ENCODE results near the gene GLI1. TPM values are rescaled to one million over a fixed set of nuclear protein-coding genes. Genes with fewer than 3 reads are reported as not detected.

Gene GLI1
- total RNA-seq, 1 donor from 2014 or later, result 5.8 TPM

DNA sequence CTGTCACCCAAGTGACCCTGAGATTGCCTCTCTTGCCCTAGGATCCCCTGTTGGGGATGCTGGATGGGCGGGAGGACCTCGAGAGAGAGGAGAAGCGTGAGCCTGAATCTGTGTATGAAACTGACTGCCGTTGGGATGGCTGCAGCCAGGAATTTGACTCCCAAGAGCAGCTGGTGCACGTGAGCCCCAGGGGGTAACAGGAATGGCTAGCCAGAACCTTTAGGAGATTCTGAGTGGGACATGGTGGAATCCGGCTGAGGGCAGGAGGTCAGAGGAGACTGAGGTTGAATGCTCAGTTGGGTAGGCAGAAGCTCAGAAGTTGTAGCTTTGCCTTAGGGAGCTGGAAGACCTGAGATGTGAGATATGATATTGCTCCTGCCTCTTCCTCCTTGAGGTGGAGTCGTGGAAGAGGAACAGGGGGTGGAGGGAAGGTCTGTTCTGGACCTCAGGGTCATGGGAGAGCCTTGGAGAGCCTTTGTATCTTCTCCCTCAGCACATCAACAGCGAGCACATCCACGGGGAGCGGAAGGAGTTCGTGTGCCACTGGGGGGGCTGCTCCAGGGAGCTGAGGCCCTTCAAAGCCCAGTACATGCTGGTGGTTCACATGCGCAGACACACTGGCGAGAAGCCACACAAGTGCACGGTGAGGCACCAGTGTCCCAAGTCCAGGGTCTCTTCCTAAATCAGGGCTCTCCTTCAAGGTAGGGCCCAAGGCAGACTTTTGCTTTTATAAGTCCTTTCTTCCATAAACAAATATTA is 6.3 kb downstream of the GLI1 start:
- H3K27me3 Mint-ChIP-seq (ENCODE audit: low read depth, unreplicated experiment), result peaks cover 59% of the 10 kb centered on the region
- peaks cover 5% of the 10 kb centered on the region for H3K9me3 Mint-ChIP-seq (ENCODE audit: unreplicated experiment)
- no peak for FAIRE-seq

DNA sequence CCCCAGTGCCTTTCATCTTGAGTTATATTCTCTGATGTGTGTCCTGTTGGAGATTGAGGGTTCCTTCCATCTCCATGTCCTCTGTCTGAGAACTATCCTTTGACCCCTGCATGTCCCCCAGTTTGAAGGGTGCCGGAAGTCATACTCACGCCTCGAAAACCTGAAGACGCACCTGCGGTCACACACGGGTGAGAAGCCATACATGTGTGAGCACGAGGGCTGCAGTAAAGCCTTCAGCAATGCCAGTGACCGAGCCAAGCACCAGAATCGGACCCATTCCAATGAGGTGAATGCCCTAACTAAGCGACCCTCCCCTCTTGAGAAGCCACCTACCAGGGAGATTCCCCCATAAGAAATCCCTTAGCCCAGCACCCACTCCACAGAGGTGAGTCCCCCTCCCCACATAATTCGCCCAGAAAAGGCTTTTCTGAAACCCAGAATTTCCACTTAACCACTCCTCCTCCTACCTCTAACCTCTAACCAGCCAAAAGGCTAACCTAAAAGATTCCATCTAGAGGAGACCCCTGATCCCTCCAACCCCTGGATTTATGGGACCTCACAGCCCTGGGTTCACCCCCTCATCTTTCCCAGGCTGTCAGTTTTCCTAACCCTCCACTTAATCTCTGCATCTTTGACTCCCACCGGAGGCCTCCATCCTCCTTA is 7.8 kb downstream of the GLI1 start:
- Histone ChIP-seq H4K20me1 (ENCODE audit: insufficient read depth, low read length) (no peaks in the 10 kb centered on the region), H3K4me3 (ENCODE audit: insufficient read depth, low read depth, low read length) (no peak overlapping the region), H2AFZ (ENCODE audit: low read depth, low read length) (no peak overlapping the region), H3K27ac (ENCODE audit: low read depth, low read length) (no peak overlapping the region), H3K4me1 (ENCODE audit: insufficient read depth, low read length) (peaks cover 3% of the 10 kb centered on the region), H3K27me3 (ENCODE audit: insufficient read depth, low read length) (peaks cover 7% of the 10 kb centered on the region), H3K36me3 (ENCODE audit: insufficient read depth, low read length) (no peaks in the 10 kb centered on the region), H3K9me3 (ENCODE audit: insufficient read depth, low read depth, low read length) (no peaks in the 10 kb centered on the region), H3K4me2 (ENCODE audit: low read length) (no peak overlapping the region), H3K79me2 (ENCODE audit: insufficient read depth, low read length) (no peaks in the 10 kb centered on the region), H3K9ac (ENCODE audit: low read length) (no peak overlapping the region)
- peaks cover 71% of the 10 kb centered on the region for H3K27me3 Mint-ChIP-seq (ENCODE audit: low read depth, unreplicated experiment)
- H3K27ac Mint-ChIP-seq (ENCODE audit: unreplicated experiment), result no peak overlapping the region
- TF ChIP-seq EZH2 (IDR thresholded peaks at IDR 0.05; ENCODE audit: insufficient read depth, low read length), result no peak
- TF ChIP-seq, protein P1, sequence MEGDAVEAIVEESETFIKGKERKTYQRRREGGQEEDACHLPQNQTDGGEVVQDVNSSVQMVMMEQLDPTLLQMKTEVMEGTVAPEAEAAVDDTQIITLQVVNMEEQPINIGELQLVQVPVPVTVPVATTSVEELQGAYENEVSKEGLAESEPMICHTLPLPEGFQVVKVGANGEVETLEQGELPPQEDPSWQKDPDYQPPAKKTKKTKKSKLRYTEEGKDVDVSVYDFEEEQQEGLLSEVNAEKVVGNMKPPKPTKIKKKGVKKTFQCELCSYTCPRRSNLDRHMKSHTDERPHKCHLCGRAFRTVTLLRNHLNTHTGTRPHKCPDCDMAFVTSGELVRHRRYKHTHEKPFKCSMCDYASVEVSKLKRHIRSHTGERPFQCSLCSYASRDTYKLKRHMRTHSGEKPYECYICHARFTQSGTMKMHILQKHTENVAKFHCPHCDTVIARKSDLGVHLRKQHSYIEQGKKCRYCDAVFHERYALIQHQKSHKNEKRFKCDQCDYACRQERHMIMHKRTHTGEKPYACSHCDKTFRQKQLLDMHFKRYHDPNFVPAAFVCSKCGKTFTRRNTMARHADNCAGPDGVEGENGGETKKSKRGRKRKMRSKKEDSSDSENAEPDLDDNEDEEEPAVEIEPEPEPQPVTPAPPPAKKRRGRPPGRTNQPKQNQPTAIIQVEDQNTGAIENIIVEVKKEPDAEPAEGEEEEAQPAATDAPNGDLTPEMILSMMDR (IDR thresholded peaks at IDR 0.05; ENCODE audit: insufficient read depth, low read depth, low read length), result no peak
- peaks cover 5% of the 10 kb centered on the region for H3K4me1 Mint-ChIP-seq (ENCODE audit: low read depth, unreplicated experiment)
- H3K4me3 Mint-ChIP-seq (ENCODE audit: unreplicated experiment), result no peak overlapping the region
- no peak for FAIRE-seq
- peaks cover 23% of the 10 kb centered on the region for H3K36me3 Mint-ChIP-seq (ENCODE audit: low read depth, unreplicated experiment)
- DNase-seq (ENCODE audit: low read depth), result no peak
- peaks cover 5% of the 10 kb centered on the region for H3K9me3 Mint-ChIP-seq (ENCODE audit: unreplicated experiment)

More for the DNA sequence above, 6.3 kb downstream of the GLI1 start:
- H3K27ac Mint-ChIP-seq (ENCODE audit: unreplicated experiment), result no peak overlapping the region
- peaks cover 23% of the 10 kb centered on the region for H3K36me3 Mint-ChIP-seq (ENCODE audit: low read depth, unreplicated experiment)
- Histone ChIP-seq H3K27me3 (ENCODE audit: insufficient read depth, low read length) (peaks cover 3% of the 10 kb centered on the region), H3K9me3 (ENCODE audit: insufficient read depth, low read depth, low read length) (no peaks in the 10 kb centered on the region), H3K4me3 (ENCODE audit: insufficient read depth, low read depth, low read length) (no peak overlapping the region), H2AFZ (ENCODE audit: low read depth, low read length) (no peak overlapping the region), H3K9ac (ENCODE audit: low read length) (no peak overlapping the region), H3K27ac (ENCODE audit: low read depth, low read length) (no peak overlapping the region), H4K20me1 (ENCODE audit: insufficient read depth, low read length) (no peaks in the 10 kb centered on the region), H3K4me1 (ENCODE audit: insufficient read depth, low read length) (peaks cover 13% of the 10 kb centered on the region), H3K36me3 (ENCODE audit: insufficient read depth, low read length) (no peaks in the 10 kb centered on the region), H3K79me2 (ENCODE audit: insufficient read depth, low read length) (no peaks in the 10 kb centered on the region), H3K4me2 (ENCODE audit: low read length) (no peak overlapping the region)
- DNase-seq (ENCODE audit: low read depth), result no peak
- H3K4me3 Mint-ChIP-seq (ENCODE audit: unreplicated experiment), result no peak overlapping the region
- TF ChIP-seq, protein P1 (IDR thresholded peaks at IDR 0.05; ENCODE audit: insufficient read depth, low read depth, low read length), result no peak
- peaks cover 5% of the 10 kb centered on the region for H3K4me1 Mint-ChIP-seq (ENCODE audit: low read depth, unreplicated experiment)

DNA sequence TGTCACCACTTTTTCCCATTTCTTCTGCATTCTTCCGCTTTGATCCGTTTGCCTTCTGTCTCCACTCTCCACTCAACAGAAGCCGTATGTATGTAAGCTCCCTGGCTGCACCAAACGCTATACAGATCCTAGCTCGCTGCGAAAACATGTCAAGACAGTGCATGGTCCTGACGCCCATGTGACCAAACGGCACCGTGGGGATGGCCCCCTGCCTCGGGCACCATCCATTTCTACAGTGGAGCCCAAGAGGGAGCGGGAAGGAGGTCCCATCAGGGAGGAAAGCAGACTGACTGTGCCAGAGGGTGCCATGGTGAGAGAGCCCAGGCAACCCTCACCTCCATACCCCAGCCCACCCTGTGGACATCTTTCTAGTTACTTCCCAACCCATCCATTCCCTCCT is 8.3 kb downstream of the GLI1 start:
- Histone ChIP-seq H3K36me3 (ENCODE audit: insufficient read depth, low read length) (no peaks in the 10 kb centered on the region), H3K9me3 (ENCODE audit: insufficient read depth, low read depth, low read length) (no peaks in the 10 kb centered on the region), H3K27me3 (ENCODE audit: insufficient read depth, low read length) (peaks cover 13% of the 10 kb centered on the region), H3K4me3 (ENCODE audit: insufficient read depth, low read depth, low read length) (no peak overlapping the region), H2AFZ (ENCODE audit: low read depth, low read length) (no peak overlapping the region), H3K4me1 (ENCODE audit: insufficient read depth, low read length) (no peaks in the 10 kb centered on the region), H3K79me2 (ENCODE audit: insufficient read depth, low read length) (no peaks in the 10 kb centered on the region), H3K4me2 (ENCODE audit: low read length) (no peak overlapping the region), H4K20me1 (ENCODE audit: insufficient read depth, low read length) (no peaks in the 10 kb centered on the region), H3K9ac (ENCODE audit: low read length) (no peak overlapping the region), H3K27ac (ENCODE audit: low read depth, low read length) (no peak overlapping the region)
- Mint-ChIP-seq H3K27ac (ENCODE audit: unreplicated experiment) (no peak overlapping the region), H3K9me3 (ENCODE audit: unreplicated experiment) (peaks cover 5% of the 10 kb centered on the region), H3K36me3 (ENCODE audit: low read depth, unreplicated experiment) (peaks cover 24% of the 10 kb centered on the region), H3K4me3 (ENCODE audit: unreplicated experiment) (no peak overlapping the region), H3K4me1 (ENCODE audit: low read depth, unreplicated experiment) (peaks cover under 1% of the 10 kb centered on the region), H3K27me3 (ENCODE audit: low read depth, unreplicated experiment) (peaks cover 74% of the 10 kb centered on the region)
- FAIRE-seq (no peak), DNase-seq (ENCODE audit: low read depth) (no peak)
- TF ChIP-seq, protein P1 (IDR thresholded peaks at IDR 0.05; ENCODE audit: insufficient read depth, low read depth, low read length), result no peak
- no peak for TF ChIP-seq EZH2 (IDR thresholded peaks at IDR 0.05; ENCODE audit: insufficient read depth, low read length)

Data from astrocyte (in vitro differentiated cells and primary cell).